Ishikawa (cell line): ENCODE data around the gene SMIM44.

Experiments used
- EGR1 ChIP-seq: IDR thresholded peaks from 2 replicates; pipeline ENCODE4 v1.6.1; 2012
- EP300 ChIP-seq: IDR thresholded peaks from 2 replicates; pipeline ENCODE4 v1.6.1; 2012; ENCODE audit warnings: borderline replicate concordance
- REST ChIP-seq: IDR thresholded peaks from 2 replicates; pipeline ENCODE4 v1.6.1; 2012; ENCODE audit warnings: low read depth, mild to moderate bottlenecking
- TCF12 ChIP-seq: IDR thresholded peaks from 2 replicates; pipeline ENCODE4 v1.6.1; 2012; ENCODE audit warnings: low read depth
- TEAD4 ChIP-seq: IDR thresholded peaks from 2 replicates; pipeline ENCODE4 v1.6.1; 2012
- YY1 ChIP-seq: IDR thresholded peaks from 2 replicates; pipeline ENCODE4 v1.6.1; 2012; ENCODE audit warnings: low read depth
- ZBTB7A ChIP-seq: IDR thresholded peaks from 2 replicates; pipeline ENCODE4 v1.6.1; 2012; ENCODE audit warnings: low read depth

DNA sequence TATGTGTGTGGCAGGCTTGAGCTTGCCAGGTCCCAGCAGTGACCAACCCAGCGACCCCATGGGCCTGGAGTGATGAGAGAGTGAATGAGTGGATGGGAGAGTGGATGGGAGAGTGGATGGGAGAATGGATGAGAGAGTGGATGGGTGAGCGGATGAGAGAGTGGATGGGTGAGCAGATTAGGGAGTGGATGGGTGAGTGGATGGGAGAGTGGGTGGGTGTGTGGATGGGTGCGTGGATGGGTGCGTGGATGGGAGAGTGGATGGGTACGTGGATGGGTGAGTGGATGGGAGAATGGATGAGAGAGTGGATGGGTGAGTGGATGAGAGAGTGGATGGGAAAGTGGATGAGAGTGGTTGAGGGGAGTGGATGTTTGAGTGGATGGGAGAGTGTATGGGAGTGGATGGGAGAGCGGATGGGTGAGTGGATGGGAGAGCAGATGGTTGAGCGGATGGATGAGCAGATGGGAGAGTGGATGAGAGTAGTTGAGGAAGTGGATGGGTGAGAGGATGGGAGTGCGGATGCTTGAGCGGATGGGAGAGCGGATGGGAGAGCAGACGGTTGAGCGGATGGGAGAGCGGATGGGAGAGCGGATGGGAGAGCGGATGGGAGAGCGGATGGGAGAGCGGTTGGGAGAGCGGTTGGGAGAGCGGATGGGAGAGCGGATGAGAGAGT lies 45.4 kb upstream of the SMIM44 start:
- no peak for TF ChIP-seq REST
- TF ChIP-seq EP300, result no peak
- no peak for TF ChIP-seq TCF12
- TF ChIP-seq EGR1, result no peak
- no peak for TF ChIP-seq TEAD4
- TF ChIP-seq YY1, result no peak
- TF ChIP-seq ZBTB7A, result no peak
